ENCODE data around the gene SNN.
A peak's percentile ranks its signal among the peaks of the same experiment; 100 is the strongest.

Gene SNN

DNA sequence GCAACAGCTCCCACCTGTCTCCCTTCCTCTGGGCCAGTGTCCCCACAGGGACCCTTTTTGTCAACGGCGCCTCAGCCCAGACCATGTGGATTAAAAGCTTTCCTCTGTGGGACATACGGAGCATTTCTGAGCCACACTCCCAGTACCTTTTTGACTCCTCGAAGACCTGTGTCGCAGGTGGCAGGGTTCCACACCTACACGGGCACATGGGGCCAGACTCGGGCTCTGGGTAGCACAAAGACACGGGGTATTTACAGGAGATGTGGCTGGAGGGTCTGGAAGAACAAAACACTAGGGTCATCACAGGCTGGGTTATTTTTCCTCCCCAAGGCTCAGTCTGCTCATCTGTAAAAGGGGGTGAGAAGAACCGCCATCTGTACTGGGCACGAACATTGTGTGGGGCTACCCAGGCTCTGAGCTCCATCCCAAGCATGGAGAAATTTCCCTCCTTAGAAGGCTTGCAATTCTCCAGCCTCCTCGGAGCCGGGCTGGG is 32.5 kb upstream of the SNN start:
- peak overlapping the region; percentile 49 for H3K27ac ChIP-seq
- TF ChIP-seq, protein P1, sequence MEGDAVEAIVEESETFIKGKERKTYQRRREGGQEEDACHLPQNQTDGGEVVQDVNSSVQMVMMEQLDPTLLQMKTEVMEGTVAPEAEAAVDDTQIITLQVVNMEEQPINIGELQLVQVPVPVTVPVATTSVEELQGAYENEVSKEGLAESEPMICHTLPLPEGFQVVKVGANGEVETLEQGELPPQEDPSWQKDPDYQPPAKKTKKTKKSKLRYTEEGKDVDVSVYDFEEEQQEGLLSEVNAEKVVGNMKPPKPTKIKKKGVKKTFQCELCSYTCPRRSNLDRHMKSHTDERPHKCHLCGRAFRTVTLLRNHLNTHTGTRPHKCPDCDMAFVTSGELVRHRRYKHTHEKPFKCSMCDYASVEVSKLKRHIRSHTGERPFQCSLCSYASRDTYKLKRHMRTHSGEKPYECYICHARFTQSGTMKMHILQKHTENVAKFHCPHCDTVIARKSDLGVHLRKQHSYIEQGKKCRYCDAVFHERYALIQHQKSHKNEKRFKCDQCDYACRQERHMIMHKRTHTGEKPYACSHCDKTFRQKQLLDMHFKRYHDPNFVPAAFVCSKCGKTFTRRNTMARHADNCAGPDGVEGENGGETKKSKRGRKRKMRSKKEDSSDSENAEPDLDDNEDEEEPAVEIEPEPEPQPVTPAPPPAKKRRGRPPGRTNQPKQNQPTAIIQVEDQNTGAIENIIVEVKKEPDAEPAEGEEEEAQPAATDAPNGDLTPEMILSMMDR (IDR thresholded peaks at IDR 0.05), result no peak
- TF ChIP-seq ZFX (IDR thresholded peaks at IDR 0.05; ENCODE audit: borderline replicate concordance), result no peak

DNA sequence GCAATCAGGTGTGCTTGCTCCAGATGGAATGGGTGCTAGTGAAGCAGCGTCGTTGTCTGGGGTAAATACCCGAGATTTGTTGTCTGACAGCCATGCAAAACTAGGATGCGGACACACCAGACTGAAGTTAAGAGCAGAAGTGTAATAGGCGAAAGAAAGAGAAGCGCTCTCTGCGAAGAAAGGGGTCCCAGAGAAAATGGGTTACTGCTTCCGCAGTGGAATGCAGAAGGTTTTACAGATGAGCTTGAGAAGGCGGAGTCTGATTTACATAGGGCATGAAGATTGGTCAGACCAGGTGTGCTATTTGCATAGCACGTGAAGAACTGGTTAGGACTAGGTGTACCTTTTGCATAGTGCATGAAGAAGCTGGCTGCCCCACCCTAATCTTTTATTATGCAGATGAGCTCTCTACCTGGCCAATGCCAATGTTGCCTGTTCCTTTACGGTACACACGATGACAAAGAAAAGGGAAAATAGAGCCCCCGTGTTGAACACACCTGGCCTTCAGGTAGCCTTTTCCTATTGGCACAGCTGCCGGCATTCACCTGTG is 32.0 kb upstream of the SNN start:
- TF ChIP-seq ZFX (IDR thresholded peaks at IDR 0.05; ENCODE audit: borderline replicate concordance), result no peak
- TF ChIP-seq, protein P1 (IDR thresholded peaks at IDR 0.05), result no peak
- H3K27ac ChIP-seq, result peak overlapping the region; percentile 49

DNA sequence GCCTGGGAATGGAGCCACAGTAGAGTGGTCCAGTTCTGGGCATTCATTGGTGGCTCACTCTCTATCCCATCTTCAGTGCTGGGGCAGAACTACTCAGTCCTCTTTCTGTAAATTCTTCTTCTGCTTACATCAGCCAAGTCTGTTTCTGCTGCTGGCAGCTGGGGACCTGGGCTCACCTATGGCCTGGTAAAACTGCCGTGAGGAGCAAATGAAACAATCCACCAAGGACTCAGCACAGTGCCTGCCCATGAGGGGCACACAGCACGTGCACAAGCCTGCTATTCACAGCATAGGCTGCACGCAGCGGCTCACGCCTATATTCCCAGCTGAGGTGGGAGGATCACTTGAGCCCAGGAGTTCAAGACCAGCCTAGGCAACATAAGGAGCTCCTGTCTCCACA is 30.9 kb upstream of the SNN start:
- TF ChIP-seq, protein P1 (IDR thresholded peaks at IDR 0.05), result no peak
- no peak for TF ChIP-seq ZFX (IDR thresholded peaks at IDR 0.05; ENCODE audit: borderline replicate concordance)
- no peak overlapping the region for H3K27ac ChIP-seq

DNA sequence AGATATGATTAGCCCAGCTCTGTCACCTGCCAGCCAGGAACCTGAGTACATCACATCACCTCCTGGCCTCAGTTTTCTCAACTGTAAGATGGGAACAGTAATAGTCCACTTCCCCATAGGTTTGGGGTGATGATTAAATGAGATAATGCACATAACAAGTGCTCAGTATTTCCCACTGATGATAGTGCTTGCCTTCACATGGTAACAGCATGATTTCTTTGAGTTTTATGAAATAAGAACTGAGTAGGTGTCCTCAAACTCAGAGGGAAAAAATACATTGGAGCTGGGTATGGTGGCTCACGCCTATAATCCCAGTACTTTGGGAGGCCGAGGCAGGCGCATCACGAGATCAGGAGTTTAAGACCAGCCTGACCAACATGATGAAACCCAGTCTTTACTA is 30.1 kb upstream of the SNN start:
- no peak for TF ChIP-seq ZFX (IDR thresholded peaks at IDR 0.05; ENCODE audit: borderline replicate concordance)
- TF ChIP-seq, protein P1 (IDR thresholded peaks at IDR 0.05), result no peak
- H3K27ac ChIP-seq, result no peak overlapping the region

DNA sequence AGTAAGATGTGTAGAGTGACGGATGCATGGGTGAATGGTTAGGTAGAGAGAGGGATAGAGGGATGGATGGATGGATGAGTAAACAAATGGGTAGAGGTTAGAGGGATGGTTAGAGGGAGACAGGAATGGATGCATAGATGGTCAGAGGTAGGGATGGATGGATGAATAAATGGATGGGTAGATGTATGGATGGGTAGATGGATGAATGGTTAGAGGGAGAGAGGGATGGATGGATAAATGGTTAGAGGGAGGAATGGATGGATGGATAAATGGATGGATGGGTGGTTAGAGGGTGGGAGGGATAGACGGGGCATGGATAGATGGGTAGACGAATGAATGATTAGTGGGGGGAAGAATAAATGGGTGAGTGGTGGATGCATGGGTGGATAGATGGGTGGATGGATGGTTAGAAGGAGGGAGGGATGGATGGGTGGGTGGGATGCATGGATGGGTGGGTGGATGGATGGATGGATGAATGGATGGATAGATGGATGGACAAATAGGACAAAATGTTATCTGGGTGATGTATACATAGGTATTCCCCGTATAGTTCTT is 29.2 kb upstream of the SNN start:
- H3K27ac ChIP-seq, result no peak overlapping the region
- no peak for TF ChIP-seq ZFX (IDR thresholded peaks at IDR 0.05; ENCODE audit: borderline replicate concordance)
- TF ChIP-seq, protein P1 (IDR thresholded peaks at IDR 0.05), result no peak

DNA sequence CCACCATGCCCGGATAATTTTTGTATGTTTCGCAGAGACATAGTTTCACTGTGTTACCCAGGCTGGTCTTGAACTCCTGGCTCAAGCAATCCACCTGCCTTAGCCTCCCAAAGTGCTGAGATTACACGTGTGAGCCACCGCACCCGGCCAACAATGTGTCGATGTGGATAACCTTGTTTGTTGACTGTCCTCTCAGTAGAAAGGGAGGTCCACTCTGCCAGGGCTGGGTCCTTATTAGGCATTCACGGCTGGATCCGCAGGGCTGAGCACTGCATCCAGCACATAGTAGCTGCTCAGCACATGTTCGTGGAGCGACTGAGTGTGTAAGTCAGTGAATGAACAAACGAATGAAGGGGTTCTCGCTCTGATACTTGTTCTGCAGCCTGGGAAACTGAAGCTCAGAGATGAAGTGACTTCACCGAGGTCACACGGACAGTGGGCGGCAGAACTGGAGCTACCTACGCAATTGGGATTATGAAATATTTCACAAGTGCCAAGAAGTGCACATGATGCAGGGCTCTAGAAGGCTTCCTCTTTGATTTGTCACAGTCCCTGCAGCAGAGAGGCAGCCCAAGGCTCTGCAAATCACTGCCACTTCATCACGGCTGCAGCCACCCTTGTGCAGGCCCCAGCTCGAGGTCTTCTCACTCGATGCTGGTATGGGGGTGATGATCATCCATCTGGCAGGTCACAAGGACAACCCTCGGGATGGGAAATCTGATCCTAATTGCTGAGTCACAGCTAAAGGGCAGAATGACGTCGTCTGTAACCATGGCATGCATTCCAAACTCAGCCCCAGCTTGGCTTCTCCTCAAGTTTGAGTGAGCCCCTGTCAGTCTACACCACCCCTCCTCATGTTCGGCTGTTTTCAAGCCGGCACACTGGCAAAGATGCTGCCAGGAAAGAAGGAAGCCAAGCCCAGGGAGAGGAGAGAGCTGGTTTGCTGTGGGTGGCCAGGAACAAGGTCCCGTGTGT is 28.0 kb upstream of the SNN start:
- peak overlapping the region; percentile 15; the same call in 1 of the 2 replicates for H3K27ac ChIP-seq
- no peak for TF ChIP-seq ZFX (IDR thresholded peaks at IDR 0.05; ENCODE audit: borderline replicate concordance)
- TF ChIP-seq, protein P1 (IDR thresholded peaks at IDR 0.05), result no peak

All from 22Rv1 (cell line).